Suppressor macrophage treated with lipopolysaccharide for 4 hours (primary cell): ENCODE results near the gene DSG3.

ENCODE experiments used
- DNase-seq: peaks from one replicate; pipeline ENCODE4 v3.0.0-alpha.2; 2020

Gene DSG3, protein sequence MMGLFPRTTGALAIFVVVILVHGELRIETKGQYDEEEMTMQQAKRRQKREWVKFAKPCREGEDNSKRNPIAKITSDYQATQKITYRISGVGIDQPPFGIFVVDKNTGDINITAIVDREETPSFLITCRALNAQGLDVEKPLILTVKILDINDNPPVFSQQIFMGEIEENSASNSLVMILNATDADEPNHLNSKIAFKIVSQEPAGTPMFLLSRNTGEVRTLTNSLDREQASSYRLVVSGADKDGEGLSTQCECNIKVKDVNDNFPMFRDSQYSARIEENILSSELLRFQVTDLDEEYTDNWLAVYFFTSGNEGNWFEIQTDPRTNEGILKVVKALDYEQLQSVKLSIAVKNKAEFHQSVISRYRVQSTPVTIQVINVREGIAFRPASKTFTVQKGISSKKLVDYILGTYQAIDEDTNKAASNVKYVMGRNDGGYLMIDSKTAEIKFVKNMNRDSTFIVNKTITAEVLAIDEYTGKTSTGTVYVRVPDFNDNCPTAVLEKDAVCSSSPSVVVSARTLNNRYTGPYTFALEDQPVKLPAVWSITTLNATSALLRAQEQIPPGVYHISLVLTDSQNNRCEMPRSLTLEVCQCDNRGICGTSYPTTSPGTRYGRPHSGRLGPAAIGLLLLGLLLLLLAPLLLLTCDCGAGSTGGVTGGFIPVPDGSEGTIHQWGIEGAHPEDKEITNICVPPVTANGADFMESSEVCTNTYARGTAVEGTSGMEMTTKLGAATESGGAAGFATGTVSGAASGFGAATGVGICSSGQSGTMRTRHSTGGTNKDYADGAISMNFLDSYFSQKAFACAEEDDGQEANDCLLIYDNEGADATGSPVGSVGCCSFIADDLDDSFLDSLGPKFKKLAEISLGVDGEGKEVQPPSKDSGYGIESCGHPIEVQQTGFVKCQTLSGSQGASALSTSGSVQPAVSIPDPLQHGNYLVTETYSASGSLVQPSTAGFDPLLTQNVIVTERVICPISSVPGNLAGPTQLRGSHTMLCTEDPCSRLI

GRCh38 chr18:31447530-31448191, at the start of gene DSG3:
TSS of gene DSG3 (plus strand) at chr18:31447741. CDS start at chr18:31447878, 137 bp downstream.
- DNase-seq: no peak

- no peak for DNase-seq
These were observed 49.4 kb upstream of the DSG3 start for GRCh38 chr18:31398191-31398590.

DNA sequence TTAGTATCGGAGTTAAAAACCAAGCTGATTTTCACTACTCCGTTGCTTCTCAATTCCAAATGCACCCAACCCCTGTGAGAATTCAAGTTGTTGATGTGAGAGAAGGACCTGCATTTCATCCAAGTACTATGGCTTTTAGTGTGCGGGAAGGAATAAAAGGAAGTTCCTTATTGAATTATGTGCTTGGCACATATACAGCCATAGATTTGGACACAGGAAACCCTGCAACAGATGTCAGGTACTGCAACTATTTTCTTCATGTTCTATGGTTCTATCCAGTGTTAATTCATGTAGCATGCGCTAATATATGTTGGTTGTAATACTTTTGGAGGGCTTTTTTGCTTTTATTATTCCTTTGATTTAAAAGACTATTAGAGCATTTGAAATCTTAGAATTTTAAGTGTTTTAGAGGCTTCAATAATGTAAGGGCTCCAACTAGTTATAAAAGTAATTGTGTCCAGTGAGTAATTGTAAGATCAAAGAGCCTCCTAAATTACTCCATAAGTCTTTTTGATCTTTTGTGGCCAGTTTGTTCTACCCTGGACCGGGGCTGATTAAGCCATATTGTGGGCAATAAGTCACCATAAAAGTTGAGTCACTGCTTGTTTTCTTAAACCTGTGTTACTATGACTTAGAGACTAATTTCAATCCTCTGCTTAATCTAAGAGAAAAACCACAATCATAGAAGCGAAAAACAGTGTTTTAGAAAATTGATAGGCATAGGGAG, 48.1 kb upstream of the DSG3 start:
- no peak for DNase-seq

DNA sequence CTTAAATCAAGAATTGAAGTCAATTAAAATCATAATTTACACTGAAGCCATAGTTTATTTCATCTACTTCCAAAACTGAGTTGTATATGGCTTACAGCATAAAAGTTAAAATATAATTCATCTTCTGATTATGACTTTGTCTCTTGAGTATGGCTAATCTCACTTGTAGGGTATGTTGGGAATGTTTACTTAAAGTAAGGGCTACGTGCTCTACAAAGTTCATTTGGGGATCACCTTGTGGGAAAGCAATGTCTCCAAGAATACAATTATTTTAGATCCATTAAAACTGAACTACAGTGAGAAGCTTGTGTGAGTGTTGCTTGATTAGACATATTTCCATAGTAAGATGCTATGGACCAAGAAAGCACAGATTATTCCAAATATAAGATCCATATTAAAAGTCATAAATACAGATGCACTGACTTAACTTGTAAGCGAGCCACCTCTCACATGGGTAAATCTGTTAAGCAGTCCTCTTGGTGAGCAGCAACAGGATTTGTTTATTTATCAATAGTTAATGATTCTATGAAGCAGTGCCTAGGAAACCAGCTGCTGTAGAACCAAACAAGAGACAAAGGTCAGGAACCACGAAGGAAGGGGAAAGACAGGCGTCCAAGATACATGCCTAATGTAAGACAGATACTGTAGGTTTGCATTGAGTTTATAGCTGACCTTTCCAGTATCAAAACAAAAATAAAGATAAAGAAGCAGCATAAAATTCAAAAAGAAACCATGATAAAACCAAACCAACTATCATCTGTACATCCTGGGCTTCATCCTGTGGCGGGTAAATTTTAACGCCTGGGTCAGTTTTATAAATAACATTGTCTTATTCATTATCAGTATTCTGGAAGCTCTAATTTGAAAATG, 46.1 kb upstream of the DSG3 start:
- no peak for DNase-seq

DNA sequence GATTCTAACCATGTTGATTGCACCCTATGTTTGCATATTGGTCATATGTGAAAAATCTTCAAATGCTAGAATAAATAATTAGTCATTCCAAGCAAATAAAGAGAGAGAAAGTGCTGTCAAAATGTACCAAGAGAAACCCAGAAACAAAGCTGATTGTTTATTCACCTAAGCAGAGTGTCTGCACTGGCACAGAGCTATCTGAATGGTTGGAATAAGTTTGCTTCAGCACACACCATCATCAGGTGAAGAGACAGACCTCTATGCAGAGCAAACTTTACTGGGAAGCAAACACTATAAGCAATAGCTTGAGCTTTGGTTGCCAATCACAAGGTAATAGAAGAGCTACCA, 45.5 kb upstream of the DSG3 start:
- no peak for DNase-seq

DNA sequence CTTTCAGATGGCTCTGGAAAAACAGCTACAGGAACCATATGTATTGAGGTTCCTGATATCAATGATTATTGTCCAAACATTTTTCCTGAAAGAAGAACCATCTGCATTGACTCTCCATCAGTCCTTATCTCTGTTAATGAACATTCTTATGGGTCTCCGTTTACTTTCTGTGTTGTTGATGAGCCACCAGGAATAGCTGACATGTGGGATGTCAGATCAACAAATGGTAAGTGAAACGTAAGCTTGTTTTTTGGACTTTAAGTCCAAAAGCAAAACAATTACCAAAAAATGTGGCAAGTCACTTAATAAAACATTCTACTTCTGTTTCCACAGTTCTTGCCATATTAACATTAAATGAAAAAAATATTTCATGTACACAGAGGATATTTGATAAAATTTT, 44.1 kb upstream of the DSG3 start:
- no peak for DNase-seq

DNA sequence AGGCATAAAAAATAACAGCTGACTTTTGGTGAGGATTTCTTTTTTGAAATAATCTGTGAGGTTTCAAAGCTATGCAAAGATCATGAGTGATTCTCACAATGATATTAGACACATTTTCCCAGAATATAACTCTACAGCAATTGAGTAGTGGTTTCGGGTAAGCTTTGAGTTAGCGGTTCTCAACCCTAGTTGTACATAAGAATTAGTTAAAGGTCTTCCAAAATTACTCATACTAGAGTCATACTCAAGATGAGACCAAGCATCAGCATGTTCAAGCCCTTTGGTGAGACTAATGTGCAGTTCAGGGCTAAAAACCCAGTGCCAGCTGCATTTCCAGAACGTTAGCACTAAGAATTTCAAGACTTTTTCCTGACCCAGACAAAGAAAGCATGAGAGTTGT, 39.9 kb upstream of the DSG3 start:
- DNase-seq: no peak

DNA sequence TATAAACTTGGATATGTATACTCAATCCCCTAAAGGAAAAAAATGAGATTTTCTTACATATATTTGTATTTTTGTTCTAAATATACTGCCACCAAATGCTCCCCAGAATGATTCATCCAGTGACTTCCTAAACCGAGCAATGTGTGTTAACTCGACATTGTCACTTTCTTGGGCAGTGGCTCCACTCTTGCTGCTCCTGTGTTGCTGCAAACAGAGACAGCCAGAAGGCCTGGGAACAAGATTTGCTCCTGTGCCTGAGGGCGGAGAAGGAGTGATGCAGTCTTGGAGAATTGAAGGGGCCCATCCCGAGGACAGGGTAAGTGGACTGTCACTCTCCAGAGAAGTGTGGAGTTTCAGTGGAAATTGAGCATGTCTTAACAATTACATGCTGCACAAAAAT, 38.3 kb upstream of the DSG3 start:
- no peak for DNase-seq

DNA sequence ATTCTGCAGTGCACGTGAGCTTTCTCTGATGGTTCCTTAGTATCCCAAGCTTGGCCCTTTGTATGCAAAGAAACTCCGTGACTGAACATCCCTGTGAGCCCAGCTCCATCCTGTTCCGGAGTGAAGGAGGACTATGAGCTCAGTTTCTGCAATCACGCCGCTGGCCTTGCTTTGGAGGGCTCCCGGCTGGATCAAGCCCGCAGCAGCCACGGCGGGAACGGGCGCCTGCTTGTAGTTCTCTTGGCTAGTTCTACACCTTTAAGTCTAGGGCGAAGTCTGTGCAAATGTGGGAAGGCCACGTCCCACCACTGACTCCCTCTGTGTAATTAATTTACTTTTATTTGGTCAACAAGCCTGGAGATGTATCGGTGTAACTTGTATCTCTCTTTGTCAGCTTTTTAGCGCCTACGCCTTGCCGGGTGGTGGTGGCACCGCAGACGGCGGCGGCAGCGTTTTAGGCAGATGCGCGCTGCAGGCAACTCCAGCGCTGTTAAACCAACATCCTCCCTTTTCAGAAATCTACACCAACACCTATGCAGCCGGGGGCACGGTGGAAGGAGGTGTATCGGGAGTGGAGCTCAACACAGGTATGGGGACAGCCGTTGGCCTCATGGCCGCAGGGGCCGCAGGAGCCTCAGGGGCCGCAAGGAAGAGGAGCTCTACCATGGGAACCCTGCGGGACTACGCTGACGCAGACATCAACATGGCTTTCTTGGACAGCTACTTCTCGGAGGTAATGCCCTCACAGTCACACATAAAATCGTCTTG, 36.6 kb upstream of the DSG3 start:
- DNase-seq: no peak

GRCh38 chr18:31413137-31413536, 34.4 kb upstream of the DSG3 start:
- DNase-seq: no peak

GRCh38 chr18:31417850-31418249, 29.7 kb upstream of the DSG3 start:
- no peak for DNase-seq

DNA sequence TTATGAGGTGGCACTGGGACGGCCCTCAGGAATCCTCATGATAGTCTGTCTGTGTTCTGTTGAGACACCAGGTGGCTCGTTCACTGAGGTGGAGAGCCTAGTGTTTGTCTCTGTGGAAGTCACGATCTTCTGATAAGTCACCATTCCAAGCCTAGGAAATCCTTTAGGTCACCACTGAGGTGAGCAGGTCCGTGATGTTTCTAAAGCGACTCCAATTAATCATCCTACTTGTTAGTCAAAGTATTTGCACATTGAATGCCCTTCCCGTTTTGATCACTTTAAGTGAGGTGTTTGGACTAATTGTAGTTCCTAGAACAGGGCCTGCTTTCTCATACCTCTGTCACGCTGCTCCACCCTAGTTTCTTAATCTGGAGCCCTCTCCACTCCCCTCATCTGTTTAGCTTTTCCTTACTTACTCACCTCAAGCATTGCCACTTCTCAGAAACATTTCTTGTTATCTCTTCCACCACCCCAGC, 28.0 kb upstream of the DSG3 start:
- DNase-seq: no peak

- DNase-seq: no peak
These were observed 27.5 kb upstream of the DSG3 start for GRCh38 chr18:31420032-31420431.

- DNase-seq: no peak
These were observed 27.0 kb upstream of the DSG3 start for GRCh38 chr18:31420524-31420923.

DNA sequence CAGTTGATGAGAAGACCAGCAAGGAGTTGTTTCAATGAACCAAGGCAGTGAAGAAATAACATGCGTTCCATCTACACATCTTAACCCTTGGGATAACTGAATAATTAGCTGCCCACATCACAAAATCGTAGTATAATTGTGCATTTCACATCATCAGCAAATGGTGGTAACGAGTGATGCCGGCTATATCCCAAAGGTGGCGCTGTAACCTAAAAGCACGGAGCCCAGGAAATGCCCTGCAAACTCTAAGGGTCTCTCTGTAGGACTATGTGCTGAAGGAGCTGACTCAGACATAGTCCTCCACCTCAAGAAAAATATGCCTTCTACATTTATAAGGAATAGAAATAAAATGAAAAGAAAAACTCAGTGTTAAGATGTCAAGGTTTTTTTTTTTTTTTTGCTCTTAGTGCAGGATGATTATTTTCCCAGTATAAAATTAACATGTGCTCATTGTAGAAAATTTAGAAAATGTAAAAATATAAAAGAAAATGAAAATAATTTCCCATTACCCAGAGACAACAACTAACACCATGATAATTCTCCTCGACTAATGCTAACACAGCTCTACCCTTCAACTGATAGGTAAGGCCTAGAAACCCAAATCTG, 23.1 kb upstream of the DSG3 start:
- DNase-seq: peak; percentile 28

DNA sequence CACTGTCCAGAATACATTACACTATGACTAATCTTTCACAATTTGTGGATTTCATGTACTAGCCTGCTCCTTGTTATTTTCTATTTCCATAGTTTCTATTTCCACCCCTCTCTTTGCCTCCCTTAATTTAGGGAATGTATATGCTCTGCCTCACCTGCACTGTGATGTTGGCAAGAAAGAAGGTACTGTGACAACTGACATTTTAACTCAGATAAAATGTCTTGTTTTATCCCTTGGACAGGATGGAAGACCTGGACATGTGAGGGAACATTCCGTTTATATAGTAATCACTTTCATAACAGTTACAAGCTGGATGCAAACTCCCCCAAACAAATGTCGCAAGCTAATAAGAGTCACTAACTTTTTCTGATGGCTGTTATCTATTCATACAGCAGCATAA, 21.5 kb upstream of the DSG3 start:
- no peak for DNase-seq

- DNase-seq: no peak
These were observed 20.6 kb upstream of the DSG3 start for GRCh38 chr18:31426871-31427406.

DNA sequence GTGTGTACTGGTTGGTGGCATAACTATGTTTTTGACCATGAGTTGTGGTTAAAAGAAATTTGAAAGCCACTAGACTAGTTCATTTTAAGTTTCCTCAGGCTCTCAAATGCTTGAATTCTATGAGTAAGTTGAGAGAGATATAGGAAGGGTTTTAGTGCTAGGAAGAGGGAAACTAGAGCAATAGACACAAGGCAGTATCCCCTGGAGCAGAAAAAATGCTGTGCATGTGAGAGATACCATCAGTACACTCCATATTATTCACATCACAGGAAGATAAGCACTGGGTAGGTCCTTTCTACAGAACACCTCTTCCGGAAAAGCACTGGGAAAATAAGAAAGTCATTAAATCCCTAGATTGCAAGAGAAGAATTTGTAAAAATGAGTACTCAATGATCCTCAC, 19.3 kb upstream of the DSG3 start:
- DNase-seq: no peak

GRCh38 chr18:31429623-31430022, 17.9 kb upstream of the DSG3 start:
- no peak for DNase-seq

DNA sequence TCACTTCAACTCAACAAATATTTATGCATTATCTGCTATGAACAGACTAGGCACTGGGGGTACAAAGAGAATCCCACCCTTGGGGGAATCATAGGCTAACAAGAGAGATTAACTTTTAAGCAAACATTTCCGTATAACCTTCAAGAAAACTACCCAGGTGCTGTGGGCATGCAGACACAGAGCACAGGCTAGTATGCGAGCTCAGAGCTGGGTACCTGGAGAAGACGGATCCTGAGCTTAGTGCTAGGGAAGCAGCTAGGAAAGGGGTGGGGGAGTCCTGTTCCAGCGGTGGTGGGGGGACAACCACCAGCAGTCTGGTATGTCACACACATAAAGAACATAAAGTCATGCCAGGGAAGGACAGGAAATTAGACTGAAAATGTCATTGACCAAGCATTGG, 17.5 kb upstream of the DSG3 start:
- DNase-seq: no peak
